HG03064 (cell line): Measurements from ENCODE around the gene SOHLH1.

Experiments used
- ATAC-seq: cut with Tn5 transposase; IDR thresholded peaks from one replicate; pipeline ENCODE4 v1.9.1; 2021; ENCODE audit warnings: low read depth; ENCODE audit not compliant: unreplicated experiment

The SOHLH1 gene, protein sequence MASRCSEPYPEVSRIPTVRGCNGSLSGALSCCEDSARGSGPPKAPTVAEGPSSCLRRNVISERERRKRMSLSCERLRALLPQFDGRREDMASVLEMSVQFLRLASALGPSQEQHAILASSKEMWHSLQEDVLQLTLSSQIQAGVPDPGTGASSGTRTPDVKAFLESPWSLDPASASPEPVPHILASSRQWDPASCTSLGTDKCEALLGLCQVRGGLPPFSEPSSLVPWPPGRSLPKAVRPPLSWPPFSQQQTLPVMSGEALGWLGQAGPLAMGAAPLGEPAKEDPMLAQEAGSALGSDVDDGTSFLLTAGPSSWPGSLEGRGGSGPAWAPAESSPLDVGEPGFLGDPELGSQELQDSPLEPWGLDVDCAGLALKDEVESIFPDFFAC

DNA sequence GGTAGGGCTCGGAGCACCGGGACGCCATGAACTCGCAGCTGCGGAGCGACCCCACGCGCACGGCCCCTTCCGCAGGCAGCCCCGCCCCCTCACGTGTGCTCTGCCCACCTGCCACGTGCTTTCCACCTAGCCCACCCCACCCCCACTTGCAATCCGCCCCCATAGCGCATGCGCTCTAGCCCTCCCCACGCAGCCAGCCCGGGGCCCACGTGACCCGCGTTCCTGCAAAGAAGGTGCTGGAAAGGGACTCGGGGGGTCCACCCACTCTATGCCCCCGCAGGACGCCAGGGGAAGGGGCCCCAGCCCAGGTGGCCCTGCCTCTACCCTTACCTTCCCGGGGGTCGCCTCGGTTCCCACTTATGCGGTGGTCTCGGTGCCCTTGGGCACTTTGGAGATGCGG is at the start of gene SOHLH1:
SOHLH1 (minus strand) TSS at position 42 of the 400 bp plus-strand sequence; CDS start at position 28, 14 bp downstream.
- no peak for ATAC-seq

- no peak for ATAC-seq
Observed at GRCh38 chr9:135748676-135749075, 49.4 kb upstream of the SOHLH1 start.

GRCh38 chr9:135747311-135747710 is 48.0 kb upstream of the SOHLH1 start:
- no peak for ATAC-seq

DNA sequence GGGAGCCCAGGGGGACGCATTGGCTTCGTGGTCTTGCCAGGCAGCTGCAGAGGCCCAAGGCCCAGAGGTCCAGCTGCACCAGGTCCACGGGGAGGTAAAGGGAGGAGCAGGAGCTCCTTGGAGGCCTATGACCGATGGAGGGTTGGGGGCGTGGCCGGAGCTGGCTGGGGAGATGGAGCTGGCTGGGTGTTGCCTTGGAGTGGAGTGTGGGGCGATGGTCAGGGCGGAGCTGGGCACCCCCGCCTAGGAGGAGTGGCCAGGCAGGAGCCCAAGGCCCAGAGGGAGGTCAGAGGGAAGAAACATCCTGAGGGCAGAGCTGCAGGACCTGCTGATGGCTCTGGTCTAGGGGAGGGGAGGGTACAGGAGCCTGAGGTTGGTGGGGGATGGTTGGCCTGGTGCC is 47.3 kb upstream of the SOHLH1 start:
- no peak for ATAC-seq

DNA sequence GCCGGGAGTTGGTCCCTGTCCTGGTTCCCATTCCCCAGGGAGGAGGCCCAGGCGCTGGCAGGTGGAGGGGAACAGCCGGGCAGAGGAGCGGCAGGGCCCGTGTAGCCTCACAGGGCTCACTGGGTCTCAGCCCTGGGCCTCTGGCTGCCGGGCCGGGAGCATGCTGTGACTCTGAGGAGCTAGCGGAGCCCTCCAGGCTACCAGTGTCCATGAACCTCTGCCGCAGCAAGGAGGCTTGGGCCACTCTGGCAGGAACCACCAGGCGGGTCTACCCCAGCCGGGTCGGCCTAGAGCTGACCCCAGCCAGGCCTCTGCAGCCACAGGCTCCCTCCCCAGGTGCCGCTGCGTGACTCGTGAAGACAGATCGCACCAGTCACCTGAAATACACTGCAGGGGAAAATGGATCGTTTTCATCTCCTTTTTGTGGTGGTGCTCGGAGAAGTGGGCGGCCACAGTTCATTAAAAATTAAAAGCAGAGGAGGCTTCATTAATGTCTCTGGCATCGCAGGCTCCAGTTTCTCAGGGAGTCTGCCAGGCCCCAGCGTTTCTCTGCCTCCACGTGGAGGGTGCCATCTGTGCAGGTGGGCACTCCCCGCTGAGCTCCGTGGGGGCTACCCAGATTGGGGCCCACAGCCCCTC is 46.5 kb upstream of the SOHLH1 start:
- ATAC-seq: no peak

DNA sequence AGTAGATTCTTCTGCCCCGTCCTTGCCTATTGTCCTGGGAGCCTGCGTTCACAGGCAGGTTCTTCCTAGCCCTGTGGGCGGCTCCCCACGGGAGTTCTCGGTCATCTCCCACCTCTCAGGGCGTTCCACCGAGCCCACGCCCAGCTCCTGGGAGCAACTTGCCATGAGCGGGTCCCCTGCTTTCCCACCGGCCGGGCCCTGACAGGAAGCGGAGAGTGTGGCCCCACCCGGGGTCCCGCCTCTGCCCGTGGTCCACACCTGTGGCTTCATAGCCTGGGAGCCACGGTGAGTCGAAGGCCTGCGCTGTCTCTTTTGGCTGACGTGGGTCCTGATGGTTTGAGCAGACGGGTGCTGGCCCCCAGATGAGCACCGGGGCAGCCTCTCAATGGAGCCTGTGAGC is 45.9 kb upstream of the SOHLH1 start:
- no peak for ATAC-seq

GRCh38 chr9:135744333-135745070 is 45.2 kb upstream of the SOHLH1 start:
- ATAC-seq: no peak

GRCh38 chr9:135743546-135744332 is 44.5 kb upstream of the SOHLH1 start:
- no peak for ATAC-seq

DNA sequence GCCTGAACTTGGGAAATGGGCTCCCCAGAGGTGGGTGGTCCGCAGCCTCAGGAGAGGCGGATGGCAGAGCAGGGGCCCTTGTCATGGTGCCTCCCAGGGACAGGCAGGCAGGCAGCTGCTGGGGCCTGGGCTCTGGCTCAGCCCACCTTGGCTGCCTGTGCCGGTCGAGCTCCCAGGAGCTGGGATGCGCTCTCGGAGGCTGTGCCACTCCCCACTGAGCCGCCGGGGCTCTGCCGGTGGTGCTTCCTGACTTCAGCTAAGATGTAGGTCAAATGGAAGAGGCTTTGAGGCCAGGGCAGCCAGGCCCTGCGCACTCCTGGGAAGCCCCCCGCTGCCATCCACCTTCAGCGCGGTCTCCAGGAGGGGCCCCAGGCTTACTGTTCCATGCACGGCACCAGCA is 43.7 kb upstream of the SOHLH1 start:
- no peak for ATAC-seq

GRCh38 chr9:135741276-135742219 is 42.3 kb upstream of the SOHLH1 start:
- no peak for ATAC-seq

GRCh38 chr9:135739271-135740220 is 40.3 kb upstream of the SOHLH1 start:
- no peak for ATAC-seq

GRCh38 chr9:135737840-135738521 is 38.7 kb upstream of the SOHLH1 start:
- ATAC-seq: no peak

DNA sequence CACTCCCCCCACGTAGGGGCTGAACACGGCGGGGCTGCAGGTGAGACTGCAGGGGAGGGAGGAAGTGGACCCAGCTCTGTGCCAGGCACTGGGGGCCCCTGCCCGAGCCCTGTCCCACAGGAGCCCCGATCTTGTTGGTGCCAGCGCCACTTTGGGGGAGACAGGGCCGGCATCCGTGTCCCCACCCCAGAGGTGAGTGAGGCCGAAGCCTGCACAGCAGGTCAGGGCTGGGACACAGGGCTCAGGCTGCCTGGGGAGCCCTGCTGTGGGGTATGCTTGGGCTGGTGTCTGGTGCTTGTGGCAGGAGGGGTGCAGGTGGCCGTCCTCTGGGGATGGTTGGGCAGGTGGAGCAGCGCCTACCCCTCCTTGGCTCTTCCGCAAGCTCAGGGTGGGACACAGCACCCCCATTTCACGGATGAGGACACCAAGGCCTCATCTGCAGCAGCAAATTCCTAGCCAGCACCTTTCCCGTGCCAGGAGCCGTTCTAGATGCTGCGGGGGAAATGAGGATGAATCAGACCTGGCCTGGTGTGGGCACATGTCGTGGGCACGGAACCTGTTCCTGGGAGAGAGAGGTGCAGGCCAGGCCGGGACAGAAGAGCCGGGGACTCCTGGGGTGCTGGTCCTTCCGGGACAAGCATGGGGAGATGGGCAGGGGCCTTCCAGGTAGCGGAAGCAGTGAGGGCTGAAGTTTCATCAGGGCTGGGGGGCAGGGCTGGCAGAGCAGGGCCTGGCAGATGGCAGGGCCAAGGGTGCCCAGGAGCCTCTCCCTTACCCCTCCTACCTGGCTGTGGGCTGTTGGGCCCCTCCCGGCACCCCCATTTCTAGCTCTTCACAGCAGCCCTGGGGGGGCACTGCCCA is 37.9 kb upstream of the SOHLH1 start:
- ATAC-seq: no peak

DNA sequence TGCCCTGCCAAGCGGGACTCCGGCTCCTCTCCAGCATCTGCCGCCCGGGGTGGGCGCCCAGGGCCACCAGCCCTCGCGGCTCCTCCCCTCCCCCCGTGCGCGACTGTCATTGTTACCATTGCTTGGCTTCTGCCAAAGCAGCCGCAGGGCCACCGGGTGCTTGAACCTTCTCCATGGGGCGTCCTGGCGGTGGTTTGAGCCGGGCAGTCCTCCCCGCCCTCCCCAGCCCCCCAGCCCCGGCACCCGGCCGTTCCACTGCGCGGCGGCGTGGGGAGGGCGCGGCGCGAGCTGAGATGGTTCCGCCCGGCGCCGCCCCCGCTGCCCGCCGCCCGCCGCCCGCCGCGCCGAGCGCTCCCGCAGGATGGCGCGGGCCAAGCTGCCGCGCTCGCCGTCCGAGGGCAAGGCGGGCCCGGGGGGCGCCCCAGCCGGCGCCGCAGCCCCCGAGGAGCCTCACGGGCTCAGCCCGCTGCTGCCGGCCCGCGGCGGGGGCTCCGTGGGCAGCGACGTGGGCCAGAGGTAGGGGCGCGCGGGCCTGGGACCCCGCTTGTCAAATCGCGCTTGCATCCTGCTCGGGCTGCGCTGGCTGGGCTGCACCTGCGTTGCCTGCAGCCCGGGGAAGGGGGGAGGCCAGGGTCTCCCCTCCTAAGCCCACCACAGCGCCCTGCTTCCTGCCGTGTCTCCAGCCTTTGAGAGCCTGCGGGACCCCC is 37.1 kb upstream of the SOHLH1 start:
- ATAC-seq: no peak

DNA sequence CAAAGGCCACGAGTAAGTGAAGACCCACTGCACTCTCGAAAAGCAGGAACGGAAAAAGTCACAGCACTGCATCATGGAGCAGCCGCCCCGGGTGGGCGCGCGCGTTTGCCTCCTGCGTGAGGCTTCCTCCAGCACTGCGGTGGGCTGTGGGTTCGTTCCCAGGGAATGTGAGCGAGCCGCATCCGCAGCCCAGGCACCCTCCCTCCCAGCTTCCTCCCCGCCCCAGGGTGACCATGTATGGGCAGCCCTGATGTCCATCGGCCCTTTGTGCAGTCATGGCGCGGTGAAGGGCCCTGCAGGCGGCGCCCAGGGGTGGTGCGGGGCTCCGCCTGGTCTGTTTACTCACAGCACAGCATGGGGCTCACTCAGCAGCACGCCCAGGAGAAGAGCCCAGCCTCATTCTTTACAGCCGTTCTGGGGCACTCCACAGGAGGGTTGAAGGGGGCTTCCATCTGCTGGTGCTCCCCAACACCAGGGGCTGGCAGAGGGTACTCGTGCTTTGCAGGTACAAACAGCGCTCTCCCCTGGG is 35.4 kb upstream of the SOHLH1 start:
- no peak for ATAC-seq

DNA sequence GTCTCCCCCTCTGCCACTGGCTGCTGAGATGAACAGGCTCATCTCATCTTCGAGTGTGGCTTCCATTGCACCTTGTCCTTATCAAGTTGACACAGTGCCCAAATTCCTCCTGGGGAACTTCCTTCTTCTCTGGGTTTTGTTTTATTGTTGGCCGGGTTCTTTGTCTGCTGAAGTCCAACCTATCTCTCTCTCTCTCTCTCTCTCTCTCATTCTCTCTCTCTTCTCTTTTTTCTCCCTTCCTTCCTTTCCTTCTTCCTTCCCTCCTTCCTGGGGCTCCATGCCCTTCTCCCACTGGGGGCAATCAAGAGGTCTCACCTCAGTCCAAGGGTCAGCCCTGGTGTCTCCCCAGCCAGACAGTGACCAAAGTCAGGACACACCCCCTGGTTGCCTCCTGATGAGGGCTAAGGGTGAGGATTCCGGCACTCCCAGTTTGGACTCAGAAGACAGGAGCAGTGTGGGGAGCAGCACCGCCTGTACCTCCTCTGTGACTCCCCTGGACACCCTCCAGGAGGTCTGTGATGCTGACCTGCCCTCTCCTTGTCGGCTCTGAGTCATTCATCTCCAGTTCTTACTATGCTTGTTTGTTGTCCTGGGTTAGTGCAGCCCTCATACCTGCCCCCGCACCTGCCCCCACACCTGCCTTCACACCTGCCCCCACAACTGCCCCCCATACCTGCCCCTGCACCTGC is 33.4 kb upstream of the SOHLH1 start:
- ATAC-seq: no peak
